IPS-15b (cell line): ENCODE data around the gene P2RX3.
"Not testable (repeated sequence)": the region's sequence is repeated elsewhere in the genome, so short reads cannot be mapped to it uniquely, and the experiment has no call there.

Experiments used
- H3K27me3 ChIP-seq: one replicate; pipeline ENCODE4 v1.6.1; 2013; ENCODE audit warnings: low read length; ENCODE audit not compliant: control insufficient read depth, insufficient read depth
- H3K36me3 ChIP-seq: one replicate; pipeline ENCODE4 v1.6.1; 2013; ENCODE audit warnings: low read length; ENCODE audit not compliant: control insufficient read depth, insufficient read depth
- H3K4me1 ChIP-seq: one replicate; pipeline ENCODE4 v1.6.1; 2013; ENCODE audit warnings: mild to moderate bottlenecking, low read length; ENCODE audit not compliant: control insufficient read depth, insufficient read depth
- H3K4me3 ChIP-seq: one replicate; pipeline ENCODE4 v1.5.1; 2013; ENCODE audit warnings: low read depth, low read length
- H3K9ac ChIP-seq: one replicate; pipeline ENCODE4 v1.6.1; 2013; ENCODE audit warnings: low read depth, mild to moderate bottlenecking, low read length
- H3K9me3 ChIP-seq: one replicate; pipeline ENCODE4 v1.6.1; 2013; ENCODE audit warnings: mild to moderate bottlenecking, low read length; ENCODE audit not compliant: control insufficient read depth, insufficient read depth

The P2RX3 gene

GRCh38 chr11:57335023-57335342, 3.2 kb upstream of the P2RX3 start:
- peaks cover 9% of the 10 kb centered on the region for H3K4me1 ChIP-seq
- peaks cover 34% of the 10 kb centered on the region for H3K36me3 ChIP-seq
- no peak overlapping the region for H3K9ac ChIP-seq
- H3K27me3 ChIP-seq = peaks cover 4% of the 10 kb centered on the region
- H3K9me3 ChIP-seq = no peaks in the 10 kb centered on the region
- peak overlapping the region; percentile 77 for H3K4me3 ChIP-seq

GRCh38 chr11:57335343-57336110, 2.6 kb upstream of the P2RX3 start, which contains the start of gene SSRP1:
SSRP1 (minus strand) TSS chr11:57335892; CDS start chr11:57335121, 771 bp downstream.
- peak within 1 kb of the TSS; percentile 27 for H3K9ac ChIP-seq
- peaks cover 29% of the 10 kb centered on the region for H3K36me3 ChIP-seq
- peaks cover 6% of the 10 kb centered on the region for H3K27me3 ChIP-seq
- H3K9me3 ChIP-seq = no peaks in the 10 kb centered on the region
- H3K4me3 ChIP-seq = peak within 1 kb of the TSS; percentile 77
- H3K4me1 ChIP-seq = peaks cover 12% of the 10 kb centered on the region

- Histone ChIP-seq H3K9ac (peak overlapping the region; percentile 27), H3K27me3 (peaks cover 12% of the 10 kb centered on the region), H3K4me3 (peak overlapping the region; percentile 23), H3K36me3 (peaks cover 23% of the 10 kb centered on the region), H3K4me1 (peaks cover 13% of the 10 kb centered on the region), H3K9me3 (no peaks in the 10 kb centered on the region)
Observed at GRCh38 chr11:57336111-57336666, 2.0 kb upstream of the P2RX3 start.

GRCh38 chr11:57336856-57337255, 1.3 kb upstream of the P2RX3 start:
- H3K4me3 ChIP-seq, H3K9me3 ChIP-seq, H3K9ac ChIP-seq: not testable (repeated sequence)
- Histone ChIP-seq H3K4me1 (peaks cover 13% of the 10 kb centered on the region), H3K36me3 (peaks cover 16% of the 10 kb centered on the region), H3K27me3 (peaks cover 16% of the 10 kb centered on the region)

GRCh38 chr11:57339328-57339727, 1.2 kb downstream of the P2RX3 start:
- H3K9ac ChIP-seq = no peak overlapping the region

GRCh38 chr11:57340039-57340615, 2.0 kb downstream of the P2RX3 start:
- H3K4me1 ChIP-seq = peaks cover 16% of the 10 kb centered on the region
- H3K36me3 ChIP-seq = no peaks in the 10 kb centered on the region
- H3K9ac ChIP-seq = no peak overlapping the region
- H3K4me3 ChIP-seq = peak overlapping the region; percentile 5
- H3K9me3 ChIP-seq = no peaks in the 10 kb centered on the region
- peaks cover 17% of the 10 kb centered on the region for H3K27me3 ChIP-seq

More at GRCh38 chr11:57339328-57339727, 1.2 kb downstream of the P2RX3 start:
- no peaks in the 10 kb centered on the region for H3K9me3 ChIP-seq
- H3K36me3 ChIP-seq = no peaks in the 10 kb centered on the region
- peaks cover 16% of the 10 kb centered on the region for H3K27me3 ChIP-seq
- H3K4me3 ChIP-seq = no peak overlapping the region
- peaks cover 18% of the 10 kb centered on the region for H3K4me1 ChIP-seq

GRCh38 chr11:57341250-57341808, 3.2 kb downstream of the P2RX3 start:
- no peaks in the 10 kb centered on the region for H3K9me3 ChIP-seq
- H3K27me3 ChIP-seq = peaks cover 18% of the 10 kb centered on the region
- no peak overlapping the region for H3K4me3 ChIP-seq
- H3K9ac ChIP-seq = no peak overlapping the region
- no peaks in the 10 kb centered on the region for H3K36me3 ChIP-seq
- peaks cover 18% of the 10 kb centered on the region for H3K4me1 ChIP-seq

GRCh38 chr11:57342702-57343101, 4.5 kb downstream of the P2RX3 start:
- Histone ChIP-seq H3K9ac (no peak overlapping the region), H3K4me3 (no peak overlapping the region), H3K4me1 (peaks cover 18% of the 10 kb centered on the region), H3K27me3 (peaks cover 25% of the 10 kb centered on the region), H3K9me3 (no peaks in the 10 kb centered on the region), H3K36me3 (no peaks in the 10 kb centered on the region)

GRCh38 chr11:57343825-57344224, 5.7 kb downstream of the P2RX3 start:
- Histone ChIP-seq H3K9ac (no peak overlapping the region), H3K4me1 (peaks cover 18% of the 10 kb centered on the region), H3K36me3 (no peaks in the 10 kb centered on the region), H3K27me3 (peaks cover 28% of the 10 kb centered on the region), H3K9me3 (no peaks in the 10 kb centered on the region), H3K4me3 (no peak overlapping the region)

- H3K4me3 ChIP-seq = no peak overlapping the region
- peaks cover 25% of the 10 kb centered on the region for H3K27me3 ChIP-seq
- H3K36me3 ChIP-seq = no peaks in the 10 kb centered on the region
- H3K9ac ChIP-seq = no peak overlapping the region
- H3K9me3 ChIP-seq = no peaks in the 10 kb centered on the region
- H3K4me1 ChIP-seq = peaks cover 14% of the 10 kb centered on the region
Observed at GRCh38 chr11:57344826-57345225, 6.7 kb downstream of the P2RX3 start.

GRCh38 chr11:57345555-57346211, 7.5 kb downstream of the P2RX3 start:
- H3K36me3 ChIP-seq = no peaks in the 10 kb centered on the region
- H3K27me3 ChIP-seq = peaks cover 21% of the 10 kb centered on the region
- peaks cover 11% of the 10 kb centered on the region for H3K4me1 ChIP-seq
- no peaks in the 10 kb centered on the region for H3K9me3 ChIP-seq
- no peak overlapping the region for H3K4me3 ChIP-seq
- no peak overlapping the region for H3K9ac ChIP-seq
